A673 (cell line): ENCODE results near the gene NPY4R.
"Not testable (repeated sequence)": the region's sequence is repeated elsewhere in the genome, so short reads cannot be mapped to it uniquely, and the experiment has no call there.

Experiments used
- CTCF ChIP-seq: fragments of 300-800, 200-600 bp; sonication (generic); conservative IDR thresholded peaks from 2 replicates; pipeline ENCODE4 v1.5.1; 2017; ENCODE audit warnings: low read depth, mild to moderate bottlenecking, antibody characterized with exemption, low read length, moderate library complexity, mixed read lengths
- EZH2 ChIP-seq: fragments of 200-600 bp; sonication (generic); IDR thresholded peaks from 2 replicates; pipeline ENCODE4 v1.6.1; 2017; ENCODE audit warnings: borderline replicate concordance, low read depth, mild to moderate bottlenecking, mixed read lengths, antibody characterized with exemption, low read length; ENCODE audit not compliant: poor library complexity, severe bottlenecking

GRCh38 chr10:46457071-46457470 lies 8.7 kb downstream of the NPY4R start:
- TF ChIP-seq CTCF, EZH2: not testable (repeated sequence)
